ENCODE results near the gene TFAP2E.

The TFAP2E gene

GRCh38 chr1:35633547-35633946, 60.4 kb downstream of the TFAP2E start:
- no peak for TF ChIP-seq CTCF (IDR thresholded peaks at IDR 0.05; ENCODE audit: low read depth, low read length)
- Histone ChIP-seq H3K36me3 (peaks cover 75% of the 10 kb centered on the region), H3K27ac (no peak overlapping the region), H3K9me3 (ENCODE audit: severe bottlenecking) (no peaks in the 10 kb centered on the region), H3K27me3 (ENCODE audit: insufficient read depth, low read depth, severe bottlenecking) (no peaks in the 10 kb centered on the region), H3K4me3 (ENCODE audit: low read depth, low read length) (no peak overlapping the region)
- DNase-seq = no peak

GRCh38 chr1:35637401-35637809, 64.3 kb downstream of the TFAP2E start:
- Histone ChIP-seq H3K27me3 (ENCODE audit: insufficient read depth, low read depth, severe bottlenecking) (no peaks in the 10 kb centered on the region), H3K27ac (no peak overlapping the region), H3K9me3 (ENCODE audit: severe bottlenecking) (no peaks in the 10 kb centered on the region), H3K4me3 (ENCODE audit: low read depth, low read length) (no peak overlapping the region), H3K36me3 (peaks cover 46% of the 10 kb centered on the region)
- TF ChIP-seq CTCF (IDR thresholded peaks at IDR 0.05; ENCODE audit: low read depth, low read length) = no peak
- DNase-seq = no peak

GRCh38 chr1:35640380-35641232, 67.5 kb downstream of the TFAP2E start:
- DNase-seq = no peak
- Histone ChIP-seq H3K27me3 (ENCODE audit: insufficient read depth, low read depth, severe bottlenecking) (no peaks in the 10 kb centered on the region), H3K9me3 (ENCODE audit: severe bottlenecking) (no peaks in the 10 kb centered on the region), H3K4me3 (ENCODE audit: low read depth, low read length) (peak overlapping the region; percentile 86), H3K27ac (peak overlapping the region; percentile 88), H3K36me3 (peaks cover 15% of the 10 kb centered on the region)
- TF ChIP-seq CTCF (IDR thresholded peaks at IDR 0.05; ENCODE audit: low read depth, low read length) = no peak

- DNase-seq = peak; percentile 96
- Histone ChIP-seq H3K36me3 (peaks cover 9% of the 10 kb centered on the region), H3K9me3 (ENCODE audit: severe bottlenecking) (no peaks in the 10 kb centered on the region), H3K27me3 (ENCODE audit: insufficient read depth, low read depth, severe bottlenecking) (no peaks in the 10 kb centered on the region), H3K27ac (peak within 1 kb of the TSS; percentile 88), H3K4me3 (ENCODE audit: low read depth, low read length) (peak within 1 kb of the TSS; percentile 86)
- no peak for TF ChIP-seq CTCF (IDR thresholded peaks at IDR 0.05; ENCODE audit: low read depth, low read length)
Measured at GRCh38 chr1:35641233-35641866, 68.2 kb downstream of the TFAP2E start, which contains the start of gene PSMB2. TSS of gene PSMB2 (minus strand) at chr1:35641526. CDS start at chr1:35641432, 94 bp downstream.

- H3K9me3 ChIP-seq (ENCODE audit: severe bottlenecking) = no peaks in the 10 kb centered on the region
- no peaks in the 10 kb centered on the region for H3K27me3 ChIP-seq (ENCODE audit: insufficient read depth, low read depth, severe bottlenecking)
- TF ChIP-seq CTCF (IDR thresholded peaks at IDR 0.05; ENCODE audit: low read depth, low read length) = no peak
- DNase-seq = no peak
- H3K27ac ChIP-seq = peak overlapping the region; percentile 88
- peaks cover 9% of the 10 kb centered on the region; the same call in 1 of the 2 replicates for H3K36me3 ChIP-seq
- H3K4me3 ChIP-seq (ENCODE audit: low read depth, low read length) = peak overlapping the region; percentile 86
Measured at GRCh38 chr1:35642471-35642955, 69.4 kb downstream of the TFAP2E start.

Data from WERI-Rb-1 (cell line).